HG03139 (cell line): ENCODE data around the gene TCF12.

Experiments
- ATAC-seq: cut with Tn5 transposase; IDR thresholded peaks from one replicate; pipeline ENCODE4 v1.9.1; 2021; ENCODE audit not compliant: unreplicated experiment

TCF12 gene

GRCh38 chr15:57236561-57237300 lies 318.3 kb downstream of the TCF12 start:
- no peak for ATAC-seq

GRCh38 chr15:57237301-57237642 lies 318.8 kb downstream of the TCF12 start:
- ATAC-seq, result no peak

GRCh38 chr15:57237676-57238075 lies 319.2 kb downstream of the TCF12 start:
- ATAC-seq, result no peak

GRCh38 chr15:57245130-57245529 lies 326.7 kb downstream of the TCF12 start:
- ATAC-seq, result no peak

GRCh38 chr15:57245714-57246113 lies 327.3 kb downstream of the TCF12 start:
- ATAC-seq, result no peak

GRCh38 chr15:57248074-57248473 lies 329.6 kb downstream of the TCF12 start:
- no peak for ATAC-seq

- no peak for ATAC-seq
Observed at GRCh38 chr15:57251308-57251707, 332.9 kb downstream of the TCF12 start.

GRCh38 chr15:57251941-57252340 lies 333.5 kb downstream of the TCF12 start:
- no peak for ATAC-seq

- ATAC-seq, result no peak
Observed at GRCh38 chr15:57253082-57253481, 334.6 kb downstream of the TCF12 start.

GRCh38 chr15:57253500-57253899 lies 335.1 kb downstream of the TCF12 start:
- no peak for ATAC-seq

GRCh38 chr15:57255751-57256341 lies 337.4 kb downstream of the TCF12 start:
- no peak for ATAC-seq

GRCh38 chr15:57256939-57257338 lies 338.5 kb downstream of the TCF12 start:
- ATAC-seq, result no peak

GRCh38 chr15:57259568-57260040 lies 341.2 kb downstream of the TCF12 start:
- ATAC-seq, result no peak

GRCh38 chr15:57263520-57263919 lies 345.1 kb downstream of the TCF12 start:
- no peak for ATAC-seq

GRCh38 chr15:57272771-57273357 lies 354.4 kb downstream of the TCF12 start:
- no peak for ATAC-seq

GRCh38 chr15:57273402-57273801 lies 355.0 kb downstream of the TCF12 start:
- ATAC-seq, result no peak

- no peak for ATAC-seq
Observed at GRCh38 chr15:57278439-57278838, 360.0 kb downstream of the TCF12 start.

GRCh38 chr15:57280464-57280863 lies 362.0 kb downstream of the TCF12 start:
- no peak for ATAC-seq

GRCh38 chr15:57281321-57281720 lies 362.9 kb downstream of the TCF12 start:
- peak; percentile 43 for ATAC-seq

- ATAC-seq, result no peak
Observed at GRCh38 chr15:57282686-57283085, 364.2 kb downstream of the TCF12 start.

GRCh38 chr15:57283774-57284503 lies 365.5 kb downstream of the TCF12 start:
- ATAC-seq, result no peak

GRCh38 chr15:57284535-57284934 lies 366.1 kb downstream of the TCF12 start:
- ATAC-seq, result no peak
